Cardiac fibroblast (primary cell): ENCODE results near the gene BMPR2.

ENCODE experiments used
- DNase-seq, 2 donors: peaks; one replicate each; pipeline versions ENCODE4 v3.0.0 to v3.0.0-alpha.2; 2010; ENCODE audit warnings: low read depth in 2 of 2
- H3K4me3 ChIP-seq, 2 donors: replicated peaks in 1 of 2; 1 replicate in 1 of 2; 2 replicates in 1 of 2; pipeline ENCODE4 v1.5.1; 2011; ENCODE audit warnings: low read depth in 2 of 2, low read length in 2 of 2, mild to moderate bottlenecking in 2 of 2, moderate library complexity in 1 of 2
- CTCF ChIP-seq: IDR thresholded peaks from one replicate; pipeline ENCODE4 v1.5.1; 2011; ENCODE audit warnings: low read depth, mild to moderate bottlenecking, low read length, inconsistent platforms

Gene BMPR2

GRCh38 chr2:202479610-202480009 lies 103.5 kb downstream of the BMPR2 start:
- no peak overlapping the region for H3K4me3 ChIP-seq
- TF ChIP-seq CTCF = no peak
- DNase-seq = no peak

GRCh38 chr2:202486351-202486750 lies 110.2 kb downstream of the BMPR2 start:
- DNase-seq = no peak
- H3K4me3 ChIP-seq = no peak overlapping the region
- TF ChIP-seq CTCF = no peak

DNA sequence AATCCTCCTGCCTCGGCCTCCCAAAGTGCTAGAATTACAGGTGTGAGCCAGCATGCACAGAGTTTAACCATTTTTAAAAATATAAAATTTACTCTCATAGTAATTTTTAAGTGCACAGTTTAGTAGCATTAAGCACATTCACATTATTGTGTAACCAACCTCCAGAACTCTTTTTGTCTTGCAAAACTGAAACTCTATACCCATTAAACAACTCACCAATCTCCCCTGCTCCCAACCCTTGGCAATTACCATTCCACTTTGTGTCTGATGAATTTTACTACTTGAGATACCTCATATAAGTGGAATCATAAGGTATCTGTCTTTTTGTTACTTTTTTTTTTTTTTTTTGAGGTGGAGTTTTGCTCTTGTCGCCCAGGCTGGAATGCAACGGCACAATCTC lies 112.5 kb downstream of the BMPR2 start:
- no peak overlapping the region for H3K4me3 ChIP-seq
- DNase-seq = peak in 1 of 2 donors; percentile 11
- TF ChIP-seq CTCF = no peak

- H3K4me3 ChIP-seq = no peak overlapping the region
- no peak for TF ChIP-seq CTCF
Observed at GRCh38 chr2:202490479-202490878, 114.4 kb downstream of the BMPR2 start.

GRCh38 chr2:202491514-202491913 lies 115.4 kb downstream of the BMPR2 start:
- no peak overlapping the region for H3K4me3 ChIP-seq
- no peak for TF ChIP-seq CTCF
- no peak for DNase-seq

More at GRCh38 chr2:202490479-202490878, 114.4 kb downstream of the BMPR2 start:
- DNase-seq = no peak

GRCh38 chr2:202494300-202495229 lies 118.4 kb downstream of the BMPR2 start:
- H3K4me3 ChIP-seq = no peak overlapping the region
- DNase-seq = peak; percentile 75
- no peak for TF ChIP-seq CTCF
